Neuronal stem cell (in vitro differentiated cells): ENCODE measurements around the gene C10orf67.

Experiments
- DNase-seq: peaks from one replicate; pipeline ENCODE4 v3.0.0-alpha.2; 2013; ENCODE audit warnings: low spot score
- H2AFZ ChIP-seq: one replicate; pipeline ENCODE4 v1.6.1; 2013; ENCODE audit warnings: mild to moderate bottlenecking, low read length, inconsistent platforms
- H2AK5ac ChIP-seq: 2 replicates; pipeline ENCODE4 v1.6.1; 2013; ENCODE audit warnings: low read depth, mild to moderate bottlenecking, inconsistent platforms, low read length, moderate library complexity, mixed read lengths
- H2BK120ac ChIP-seq: 2 replicates; pipeline ENCODE4 v1.6.1; 2013; ENCODE audit warnings: low read depth, mild to moderate bottlenecking, inconsistent platforms, low read length, moderate library complexity, mixed read lengths
- H2BK12ac ChIP-seq: one replicate; pipeline ENCODE4 v1.6.1; 2013; ENCODE audit warnings: low read length, inconsistent platforms
- H2BK15ac ChIP-seq: 2 replicates; pipeline ENCODE4 v1.6.1; 2013; ENCODE audit warnings: mild to moderate bottlenecking, low read length, inconsistent platforms, mixed read lengths
- H2BK5ac ChIP-seq: one replicate; pipeline ENCODE4 v1.6.1; 2013; ENCODE audit warnings: inconsistent platforms, mild to moderate bottlenecking, low read length, moderate library complexity
- H3K14ac ChIP-seq: one replicate; pipeline ENCODE4 v1.6.1; 2013; ENCODE audit warnings: low read length, inconsistent platforms
- H3K18ac ChIP-seq: 2 replicates; pipeline ENCODE4 v1.6.1; 2013; ENCODE audit warnings: low read length, inconsistent platforms
- H3K23ac ChIP-seq: 2 replicates; pipeline ENCODE4 v1.6.1; 2013; ENCODE audit warnings: low read depth, mild to moderate bottlenecking, mixed read lengths, low read length, inconsistent platforms; ENCODE audit not compliant: poor library complexity
- H3K27ac ChIP-seq: replicated peaks from 3 replicates; pipeline ENCODE4 v1.5.1; 2013; ENCODE audit warnings: low read length, inconsistent platforms
- H3K27me3 ChIP-seq, 3 experiments: 2 replicates each; pipeline ENCODE4 v1.6.1; 2013; ENCODE audit warnings: low read length in 3 of 3, mild to moderate bottlenecking in 2 of 3, inconsistent platforms in 1 of 3, low read depth in 1 of 3, mixed read lengths in 1 of 3, moderate library complexity in 1 of 3; ENCODE audit not compliant: control insufficient read depth in 3 of 3, insufficient read depth in 3 of 3
- H3K36me3 ChIP-seq, 2 donors: replicated peaks in 1 of 2; 2 replicates each; pipeline ENCODE4 v1.6.1; 2013; ENCODE audit warnings: low read length in 2 of 2; ENCODE audit not compliant: control insufficient read depth in 2 of 2, insufficient read depth in 2 of 2
- H3K4ac ChIP-seq: 2 replicates; pipeline ENCODE4 v1.6.1; 2013; ENCODE audit warnings: inconsistent platforms, mild to moderate bottlenecking, low read length, moderate library complexity
- H3K4me1 ChIP-seq, 2 donors: 1 replicate in 1 of 2; 2 replicates in 1 of 2; pipeline ENCODE4 v1.6.1; 2013; ENCODE audit warnings: low read length in 2 of 2, low read depth in 1 of 2; ENCODE audit not compliant: control insufficient read depth in 2 of 2, insufficient read depth in 1 of 2
- H3K4me2 ChIP-seq: one replicate; pipeline ENCODE4 v1.6.1; 2013; ENCODE audit warnings: mild to moderate bottlenecking, low read length, inconsistent platforms; ENCODE audit not compliant: insufficient read depth, poor library complexity, severe bottlenecking
- H3K4me3 ChIP-seq, 2 donors: 2 replicates each; pipeline ENCODE4 v1.5.1; 2013; ENCODE audit warnings: low read length in 2 of 2, mild to moderate bottlenecking in 2 of 2, inconsistent platforms in 1 of 2, moderate library complexity in 1 of 2
- H3K79me1 ChIP-seq: one replicate; pipeline ENCODE4 v1.6.1; 2013; ENCODE audit warnings: low read depth, mild to moderate bottlenecking, inconsistent platforms, low read length, moderate library complexity
- H3K9ac ChIP-seq: one replicate; pipeline ENCODE4 v1.6.1; 2013; ENCODE audit warnings: mild to moderate bottlenecking, low read depth, low read length, inconsistent platforms; ENCODE audit not compliant: poor library complexity
- H3K9me3 ChIP-seq, 2 donors: replicated peaks in 1 of 2; 2 replicates each; pipeline versions ENCODE3 to v1.6.1; 2013; ENCODE audit warnings: low read length in 2 of 2, mild to moderate bottlenecking in 2 of 2, inconsistent platforms in 1 of 2, low read depth in 1 of 2, mixed read lengths in 1 of 2, moderate library complexity in 1 of 2; ENCODE audit not compliant: control insufficient read depth in 2 of 2, insufficient read depth in 1 of 2
- H4K8ac ChIP-seq: one replicate; pipeline ENCODE4 v1.6.1; 2013; ENCODE audit warnings: low read depth, mild to moderate bottlenecking, inconsistent platforms, low read length, moderate library complexity
- H4K91ac ChIP-seq: one replicate; pipeline ENCODE4 v1.6.1; 2013; ENCODE audit warnings: low read length, low read depth, mild to moderate bottlenecking, inconsistent platforms; ENCODE audit not compliant: poor library complexity
- whole genome bisulfite sequencing, 2 donors: extraction: QIAGEN DNeasy Blood & Tissue Kit; methylation state at CpG; one replicate each; pipeline ENCODE4 v1.1.7; 2013; ENCODE audit warnings: missing lambda C conversion rate in 2 of 2, mixed read lengths in 1 of 2; ENCODE audit not compliant: insufficient read length in 2 of 2, insufficient replicate concordance in 1 of 2; ENCODE audit errors: extremely low coverage in 2 of 2; 5-methylcytosine and 5-hydroxymethylcytosine counted together

The C10orf67 gene

DNA sequence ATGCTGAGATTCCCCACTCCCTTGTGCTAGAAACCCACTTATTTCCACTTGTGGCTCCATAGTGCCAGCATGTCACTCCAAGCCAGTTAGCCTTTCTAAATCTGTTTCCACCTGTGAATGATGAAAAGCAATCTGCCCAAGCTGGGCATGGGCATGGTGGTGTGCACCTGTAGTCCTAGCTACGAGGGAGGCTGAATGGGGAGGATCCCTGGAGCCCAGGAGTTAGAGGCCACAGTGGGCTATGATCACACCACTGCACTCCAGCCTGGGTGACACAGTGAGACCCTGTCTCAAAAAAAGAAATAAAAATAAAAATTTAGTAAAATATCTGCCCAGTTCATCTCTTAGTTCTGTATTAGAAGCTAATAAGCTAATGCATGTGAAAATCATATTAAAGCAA is 157.4 kb downstream of the C10orf67 start:
- no peak overlapping the region for H2AK5ac ChIP-seq
- no peak overlapping the region for H4K8ac ChIP-seq
- peaks cover 0 to 6% of the 10 kb centered on the region in 2 donors for H3K4me1 ChIP-seq
- no peak overlapping the region for H3K4me2 ChIP-seq
- no CpG with 5 or more reads among the region's 1 CpG for WGBS, 2 donors
- no peak overlapping the region for H2BK12ac ChIP-seq
- no peak overlapping the region for H3K9ac ChIP-seq
- no peak overlapping the region for H3K27ac ChIP-seq
- no peak overlapping the region for H3K14ac ChIP-seq
- H3K9me3 ChIP-seq = no peaks in the 10 kb centered on the region
- no peaks in the 10 kb centered on the region for H3K79me1 ChIP-seq
- H3K23ac ChIP-seq = no peak overlapping the region
- peaks cover 14 to 63% (median 55%) of the 10 kb centered on the region in 3 experiments for H3K27me3 ChIP-seq
- no peak overlapping the region for H2AFZ ChIP-seq
- DNase-seq = no peak
- H3K18ac ChIP-seq = no peak overlapping the region
- H3K4ac ChIP-seq = no peak overlapping the region
- no peak overlapping the region for H3K4me3 ChIP-seq
- H2BK15ac ChIP-seq = no peak overlapping the region
- no peak overlapping the region for H4K91ac ChIP-seq
- H3K36me3 ChIP-seq = no peaks in the 10 kb centered on the region
- H2BK5ac ChIP-seq = no peak overlapping the region
- no peak overlapping the region for H2BK120ac ChIP-seq

DNA sequence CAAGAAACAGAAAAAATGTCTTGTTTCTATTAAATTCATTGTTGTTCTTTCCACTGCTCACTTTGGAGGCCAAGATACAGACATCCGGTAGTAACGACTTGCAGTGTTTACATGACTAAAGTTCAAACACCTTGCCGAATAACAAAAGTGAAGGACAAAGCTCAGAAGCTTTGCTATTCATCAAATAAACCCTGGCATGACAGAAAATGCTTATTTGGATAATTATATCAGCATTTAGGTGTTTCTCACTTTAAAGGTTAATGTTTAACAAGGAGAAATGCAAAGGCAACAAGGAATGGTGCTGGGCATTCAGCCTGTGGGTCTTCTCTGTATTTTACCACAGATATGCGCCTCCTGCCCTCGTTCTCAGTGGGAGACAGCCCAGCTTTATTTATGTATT is 157.9 kb downstream of the C10orf67 start:
- H4K8ac ChIP-seq = no peak overlapping the region
- no peak overlapping the region for H4K91ac ChIP-seq
- H3K79me1 ChIP-seq = no peaks in the 10 kb centered on the region
- no CpG with 5 or more reads among the region's 5 CpGs for WGBS, 2 donors
- no peak overlapping the region for H2BK15ac ChIP-seq
- H2AFZ ChIP-seq = no peak overlapping the region
- H2BK5ac ChIP-seq = no peak overlapping the region
- no peak overlapping the region for H3K9ac ChIP-seq
- H2BK120ac ChIP-seq = no peak overlapping the region
- H3K36me3 ChIP-seq = no peaks in the 10 kb centered on the region
- H3K9me3 ChIP-seq = no peaks in the 10 kb centered on the region
- no peak overlapping the region for H3K18ac ChIP-seq
- H3K23ac ChIP-seq = no peak overlapping the region
- peaks cover 0 to 6% of the 10 kb centered on the region in 2 donors for H3K4me1 ChIP-seq
- no peak overlapping the region for H2BK12ac ChIP-seq
- no peak overlapping the region for H2AK5ac ChIP-seq
- H3K27me3 ChIP-seq = peaks cover 11 to 59% (median 53%) of the 10 kb centered on the region in 3 experiments
- no peak overlapping the region for H3K4me3 ChIP-seq
- no peak overlapping the region for H3K4me2 ChIP-seq
- no peak overlapping the region for H3K27ac ChIP-seq
- H3K14ac ChIP-seq = no peak overlapping the region
- DNase-seq = no peak
- H3K4ac ChIP-seq = no peak overlapping the region

DNA sequence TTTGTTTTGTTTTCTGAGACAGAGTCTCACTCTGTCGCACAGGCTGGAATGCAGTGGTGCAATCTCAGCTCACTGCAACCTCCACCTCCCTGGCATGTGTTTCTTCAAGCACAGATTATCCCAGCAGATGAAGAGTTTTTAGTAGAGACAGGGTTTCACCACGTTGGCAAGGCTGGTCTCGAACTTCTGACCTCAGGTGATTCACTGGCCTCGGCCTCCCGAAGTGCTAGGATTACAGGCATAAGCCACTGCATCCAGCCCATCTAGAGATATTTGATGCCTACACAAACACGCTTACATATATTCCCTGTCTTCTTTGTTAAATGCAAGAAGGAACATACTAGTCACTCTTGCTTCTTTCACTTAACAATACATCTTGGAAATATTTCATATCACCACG is 158.4 kb downstream of the C10orf67 start:
- Histone ChIP-seq H4K91ac (no peak overlapping the region), H3K14ac (no peak overlapping the region), H2BK120ac (no peak overlapping the region), H3K4ac (no peak overlapping the region), H3K4me1 (peaks cover 0 to 2% of the 10 kb centered on the region in 2 donors), H3K4me2 (no peak overlapping the region), H2AFZ (no peak overlapping the region), H3K4me3 (no peak overlapping the region), H2BK12ac (no peak overlapping the region), H3K27me3 (peaks cover 6 to 55% (median 47%) of the 10 kb centered on the region in 3 experiments), H2BK15ac (no peak overlapping the region), H2AK5ac (no peak overlapping the region), H3K79me1 (no peaks in the 10 kb centered on the region), H3K27ac (no peak overlapping the region), H3K9me3 (no peaks in the 10 kb centered on the region), H3K23ac (no peak overlapping the region), H3K18ac (no peak overlapping the region), H3K9ac (no peak overlapping the region), H4K8ac (no peak overlapping the region), H3K36me3 (no peaks in the 10 kb centered on the region), H2BK5ac (no peak overlapping the region)
- DNase-seq = no peak
- WGBS, 2 donors = no CpG with 5 or more reads among the region's 7 CpGs

DNA sequence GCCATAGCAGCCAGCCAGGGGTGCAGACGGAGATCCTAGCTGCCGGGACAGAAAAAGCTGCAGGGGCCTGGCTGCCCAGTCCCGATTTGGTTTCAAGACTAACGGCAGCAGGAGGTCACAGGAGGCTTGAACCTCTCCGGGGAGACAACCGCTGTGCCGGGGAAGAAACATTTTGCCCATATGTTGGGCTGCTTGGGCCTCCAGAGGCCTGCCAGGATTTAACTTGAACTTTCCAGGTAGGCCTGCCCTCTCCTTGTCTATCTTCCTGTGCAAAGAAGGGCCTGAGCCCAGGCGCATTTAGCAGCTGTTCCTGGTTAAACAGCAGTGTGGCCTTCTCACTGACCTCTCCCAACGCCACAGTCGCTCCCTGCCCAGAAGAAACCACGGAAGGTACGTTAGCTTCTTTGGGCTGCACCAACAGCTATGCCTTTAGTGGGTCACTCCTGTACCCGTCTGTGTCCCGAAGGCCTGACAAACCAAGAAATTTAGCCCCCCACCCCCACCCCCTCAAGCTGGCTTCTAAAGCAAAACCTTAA is 169.6 kb downstream of the C10orf67 start:
- H4K8ac ChIP-seq = no peak overlapping the region
- H2BK12ac ChIP-seq = no peak overlapping the region
- H3K27ac ChIP-seq = no peak overlapping the region
- H2BK5ac ChIP-seq = no peak overlapping the region
- peaks cover 30 to 91% (median 74%) of the 10 kb centered on the region in 3 experiments for H3K27me3 ChIP-seq
- no peaks in the 10 kb centered on the region for H3K79me1 ChIP-seq
- no peak overlapping the region for H3K23ac ChIP-seq
- H3K4me3 ChIP-seq = no peak overlapping the region
- H3K36me3 ChIP-seq = no peaks in the 10 kb centered on the region
- H2BK120ac ChIP-seq = no peak overlapping the region
- H3K4ac ChIP-seq = no peak overlapping the region
- no CpG with 5 or more reads among the region's 14 CpGs for WGBS, 2 donors
- no peak overlapping the region for H2BK15ac ChIP-seq
- no peak overlapping the region for H4K91ac ChIP-seq
- H3K14ac ChIP-seq = no peak overlapping the region
- no peak overlapping the region for H2AK5ac ChIP-seq
- peaks cover 0 to 3% of the 10 kb centered on the region in 2 donors for H3K4me1 ChIP-seq
- no peak overlapping the region for H3K18ac ChIP-seq
- H3K9me3 ChIP-seq = no peaks in the 10 kb centered on the region
- H2AFZ ChIP-seq = no peak overlapping the region
- H3K9ac ChIP-seq = no peak overlapping the region
- no peak for DNase-seq
- H3K4me2 ChIP-seq = no peak overlapping the region
